IMR-90 (cell line): ENCODE data around the gene TFAP2A. TPM values are rescaled to one million over a fixed set of nuclear protein-coding genes. Genes with fewer than 3 reads are reported as not detected.

ENCODE experiments used
- ATAC-seq: fragments of 200-7000 bp; cut with Tn5 transposase; 2 replicates; pipeline ENCODE4 v1.9.1; 2020; ENCODE audit warnings: low read depth, mild to moderate bottlenecking, moderate library complexity
- BruUV-seq: library from RNA; stranded (reverse); fragments of 400-500 nt; replicated peaks from 2 replicates; lab custom pipeline; 2021; lab: Mats Ljungman, UMichigan
- CTCF ChIA-PET: fragments of 300-600 bp; formaldehyde crosslinking; extraction: SDS; loops from one replicate; lab custom pipeline; 2021; ENCODE audit warnings: antibody characterized with exemption; lab: Yijun Ruan, JAX
- POLR2A ChIA-PET: fragments of 300-600 bp; sonication (Branson Sonifier 250); formaldehyde crosslinking; loops from one replicate; lab custom pipeline; 2022; ENCODE audit warnings: antibody characterized with exemption; ENCODE audit not compliant: unreplicated experiment; lab: Charles Lee
- DNase-seq: peaks from one replicate; pipeline ENCODE4 v3.0.0; 2013
- H2AFZ ChIP-seq: replicated peaks from 2 replicates; pipeline ENCODE3; 2013; ENCODE audit warnings: low read length, mild to moderate bottlenecking; ENCODE audit not compliant: poor library complexity
- H2AK5ac ChIP-seq: 2 replicates; pipeline ENCODE4 v1.6.1; 2013; ENCODE audit warnings: low read depth, low read length, inconsistent platforms
- H2AK9ac ChIP-seq: replicated peaks from 2 replicates; pipeline ENCODE3; 2013; ENCODE audit warnings: mild to moderate bottlenecking, low read depth, low read length, moderate library complexity; ENCODE audit not compliant: poor library complexity
- H2BK120ac ChIP-seq: 2 replicates; pipeline ENCODE4 v1.6.1; 2013; ENCODE audit warnings: low read depth, low read length, inconsistent platforms
- H2BK15ac ChIP-seq: 3 replicates; pipeline ENCODE4 v1.6.1; 2013; ENCODE audit warnings: low read depth, low read length, inconsistent platforms
- H2BK20ac ChIP-seq: 2 replicates; pipeline ENCODE4 v1.6.1; 2013; ENCODE audit warnings: low read depth, mild to moderate bottlenecking, inconsistent platforms, low read length, moderate library complexity
- H2BK5ac ChIP-seq: 2 replicates; pipeline ENCODE4 v1.6.1; 2013; ENCODE audit warnings: mild to moderate bottlenecking, low read depth, low read length, inconsistent platforms; ENCODE audit not compliant: poor library complexity, severe bottlenecking
- H3K14ac ChIP-seq: replicated peaks from 2 replicates; pipeline ENCODE4 v1.6.1; 2013; ENCODE audit warnings: low read depth, low read length, inconsistent platforms
- H3K18ac ChIP-seq: 2 replicates; pipeline ENCODE4 v1.6.1; 2013; ENCODE audit warnings: low read depth, low read length, control low read depth
- H3K23ac ChIP-seq: 2 replicates; pipeline ENCODE4 v1.6.1; 2013; ENCODE audit warnings: low read depth, low read length, inconsistent platforms
- H3K27ac ChIP-seq: 2 replicates; pipeline ENCODE4 v1.5.1; 2013; ENCODE audit warnings: mild to moderate bottlenecking, control low read depth, low read length; ENCODE audit not compliant: insufficient read depth
- H3K27me3 ChIP-seq: 2 replicates; pipeline ENCODE4 v1.6.1; 2013; ENCODE audit warnings: low read length; ENCODE audit not compliant: control insufficient read depth, insufficient read depth
- H3K36me3 ChIP-seq: 2 replicates; pipeline ENCODE4 v1.6.1; 2013; ENCODE audit warnings: low read length, mixed read lengths; ENCODE audit not compliant: control insufficient read depth, insufficient read depth
- H3K4ac ChIP-seq: 2 replicates; pipeline ENCODE4 v1.6.1; 2013; ENCODE audit warnings: low read depth, low read length, inconsistent platforms
- H3K4me1 ChIP-seq: 2 replicates; pipeline ENCODE4 v1.6.1; 2013; ENCODE audit warnings: low read length, mixed read lengths; ENCODE audit not compliant: control insufficient read depth, insufficient read depth
- H3K4me2 ChIP-seq: 2 replicates; pipeline ENCODE4 v1.6.1; 2013; ENCODE audit warnings: low read depth, mild to moderate bottlenecking, control low read depth, low read length, moderate library complexity
- H3K4me3 ChIP-seq: 2 replicates; pipeline ENCODE4 v1.5.1; 2013; ENCODE audit warnings: low read depth, mild to moderate bottlenecking, control low read depth, low read length, moderate library complexity; ENCODE audit not compliant: insufficient read depth
- H3K56ac ChIP-seq: 2 replicates; pipeline ENCODE4 v1.6.1; 2013; ENCODE audit warnings: low read length, inconsistent platforms; ENCODE audit not compliant: insufficient read depth; ENCODE audit errors: extremely low read depth
- H3K79me1 ChIP-seq, 2 experiments: 2 replicates each; pipeline ENCODE4 v1.6.1; 2013; ENCODE audit warnings: low read length in 2 of 2, inconsistent platforms in 1 of 2, low read depth in 1 of 2
- H3K9ac ChIP-seq: 2 replicates; pipeline ENCODE4 v1.6.1; 2013; ENCODE audit warnings: low read depth, low read length, control low read depth
- H3K9me1 ChIP-seq: 2 replicates; pipeline ENCODE4 v1.6.1; 2013; ENCODE audit warnings: low read length, inconsistent platforms; ENCODE audit not compliant: insufficient read depth
- H3K9me3 ChIP-seq: 2 replicates; pipeline ENCODE4 v1.6.1; 2013; ENCODE audit warnings: low read length; ENCODE audit not compliant: control insufficient read depth, insufficient read depth
- H4K20me1 ChIP-seq: 2 replicates; pipeline ENCODE4 v1.6.1; 2013; ENCODE audit warnings: low read length, inconsistent platforms; ENCODE audit not compliant: insufficient read depth
- H4K5ac ChIP-seq: 2 replicates; pipeline ENCODE4 v1.6.1; 2013; ENCODE audit warnings: mild to moderate bottlenecking, low read depth, low read length, control low read depth
- H4K8ac ChIP-seq, 2 experiments: 2 replicates each; pipeline ENCODE4 v1.6.1; 2013; ENCODE audit warnings: low read depth in 2 of 2, low read length in 2 of 2, control low read depth in 1 of 2, inconsistent platforms in 1 of 2
- H4K91ac ChIP-seq: 2 replicates; pipeline ENCODE4 v1.6.1; 2013; ENCODE audit warnings: low read depth, low read length, inconsistent platforms; ENCODE audit not compliant: insufficient read depth
- BHLHE40 ChIP-seq: fragments of 150-350 bp; IDR thresholded peaks from 2 replicates; pipeline ENCODE4 v1.6.1; 2016; ENCODE audit warnings: mild to moderate bottlenecking, low read depth, low read length
- CHD1 ChIP-seq: IDR thresholded peaks from 2 replicates; pipeline ENCODE4 v1.6.1; 2012; ENCODE audit warnings: low read depth, low read length, improper control_type of control experiment
- CTCF ChIP-seq: conservative IDR thresholded peaks from 2 replicates; pipeline ENCODE4 v1.5.1; 2012; ENCODE audit warnings: mild to moderate bottlenecking, low read depth, low read length, improper control_type of control experiment
- FOS ChIP-seq: fragments of 150-350 bp; IDR thresholded peaks from 2 replicates; pipeline ENCODE4 v1.6.1; 2016; ENCODE audit warnings: low read depth, low read length
- MAFK ChIP-seq: IDR thresholded peaks from 2 replicates; pipeline ENCODE4 v1.6.1; 2012; ENCODE audit warnings: low read depth, low read length, improper control_type of control experiment
- MXI1 ChIP-seq: IDR thresholded peaks from 2 replicates; pipeline ENCODE4 v1.6.1; 2012; ENCODE audit warnings: low read depth, mild to moderate bottlenecking, low read length, moderate library complexity, borderline replicate concordance
- NFE2L2 ChIP-seq: fragments of 150-350 bp; IDR thresholded peaks from 2 replicates; pipeline ENCODE4 v1.6.1; 2016; ENCODE audit warnings: low read depth, mild to moderate bottlenecking, low read length
- POLR2A ChIP-seq: IDR thresholded peaks from 2 replicates; pipeline ENCODE4 v1.6.1; 2012; ENCODE audit warnings: mild to moderate bottlenecking, low read depth, low read length
- RAD21 ChIP-seq: IDR thresholded peaks from 2 replicates; pipeline ENCODE4 v1.6.1; 2012; ENCODE audit warnings: low read length, improper control_type of control experiment
- RCOR1 ChIP-seq: IDR thresholded peaks from 2 replicates; pipeline ENCODE4 v1.6.1; 2012; ENCODE audit warnings: mild to moderate bottlenecking, low read length, improper control_type of control experiment; ENCODE audit not compliant: insufficient replicate concordance
- RFX5 ChIP-seq: IDR thresholded peaks from 2 replicates; pipeline ENCODE4 v1.8.0; 2012; ENCODE audit warnings: low read depth, mild to moderate bottlenecking, low read length, moderate library complexity
- USF2 ChIP-seq: fragments of 150-350 bp; IDR thresholded peaks from 2 replicates; pipeline ENCODE4 v1.6.1; 2017; ENCODE audit warnings: mild to moderate bottlenecking, antibody characterized with exemption, low read length, low read depth
- WGBS, 2 experiments: methylation state at CpG; one replicate each; pipeline versions ENCODE4 v1.1.5 to v1.1.7; 2013; ENCODE audit warnings: missing lambda C conversion rate in 2 of 2; ENCODE audit not compliant: insufficient read length in 1 of 2; ENCODE audit errors: extremely low coverage in 2 of 2; 5-methylcytosine and 5-hydroxymethylcytosine counted together
- dilution Hi-C: fragments of 300-500 bp; cut with HindIII; formaldehyde crosslinking; loops from one replicate; pipeline ENCODE4 v1.14.3; 2018; ENCODE audit warnings: low sequenced_read_pairs; ENCODE audit not compliant: unreplicated experiment
- in situ Hi-C: fragments of 300-500 bp; cut with MboI; formaldehyde crosslinking; loops from 3 replicates; pipeline ENCODE4 v1.14.3; 2019; ENCODE audit warnings: low sequenced_read_pairs, inconsistent platforms, mixed read lengths
- intact Hi-C: fragments of 100-400 bp; cut with micrococcal nuclease; formaldehyde crosslinking; loops from 2 replicates; pipeline ENCODE4 v1.10.0; 2022
- polyA plus RNA-seq, 3 experiments: library from polyadenylated mRNA; depleted of rRNA; stranded (reverse); fragments of >200 nt; gene quantifications; 2 replicates each; pipeline ENCODE4 v1.2.3, GENCODE V29; 2012; ENCODE audit warnings: low replicate concordance in 1 of 3
- total RNA-seq: library from RNA; depleted of rRNA; stranded (reverse); fragments of >200 nt; gene quantifications from 2 replicates; pipeline ENCODE4 v1.2.3, GENCODE V29; 2012

The TFAP2A gene
- total and polyA plus RNA-seq, 2 of the 4 experiments (the other 2 are of a cell fraction): 0.72 to 7.1 TPM

GRCh38 chr6:10461850-10462249 lies 47.0 kb upstream of the TFAP2A start:
- Histone ChIP-seq H2BK5ac (no peak overlapping the region), H2AFZ (no peak overlapping the region), H3K79me1 (no peaks in the 10 kb centered on the region), H3K9ac (no peak overlapping the region), H3K4me3 (no peak overlapping the region), H2BK15ac (no peak overlapping the region), H4K8ac (no peak overlapping the region), H3K56ac (no peak overlapping the region), H2BK20ac (no peak overlapping the region), H4K20me1 (no peaks in the 10 kb centered on the region), H4K91ac (no peak overlapping the region), H3K18ac (no peak overlapping the region), H2BK120ac (no peak overlapping the region), H4K5ac (no peak overlapping the region), H2AK9ac (no peak overlapping the region), H3K9me3 (no peaks in the 10 kb centered on the region), H2AK5ac (no peak overlapping the region), H3K4me2 (no peak overlapping the region), H3K23ac (no peak overlapping the region), H3K4me1 (no peaks in the 10 kb centered on the region), H3K36me3 (no peaks in the 10 kb centered on the region), H3K27me3 (no peaks in the 10 kb centered on the region; the same call in 1 of the 2 replicates), H3K4ac (no peak overlapping the region), H3K9me1 (no peaks in the 10 kb centered on the region), H3K27ac (no peak overlapping the region), H3K14ac (no peak overlapping the region)
- intact Hi-C loops: no loop called here
- WGBS, 2 experiments: 22% methylated on average over 1 of the region's 1 CpG; no CpG with 5 or more reads in 1 of the 2 experiments
- dilution Hi-C loops: no loop called here
- in situ Hi-C loops: no loop called here
- no TSS peak for BruUV-seq
- ChIA-PET POLR2A (no interaction called here), CTCF (no interaction called here)
- TF ChIP-seq POLR2A: no peak
- TF ChIP-seq FOS: no peak
- TF ChIP-seq RAD21: no peak
- no peak for TF ChIP-seq USF2
- no peak for TF ChIP-seq BHLHE40
- TF ChIP-seq NFE2L2: no peak
- TF ChIP-seq MAFK: no peak
- no peak for TF ChIP-seq CTCF
- TF ChIP-seq RCOR1: no peak
- TF ChIP-seq MXI1: no peak
- TF ChIP-seq RFX5: no peak
- no peak for TF ChIP-seq CHD1
- ATAC-seq (no peak), DNase-seq (no peak)
